NB4 (cell line): ENCODE data around the gene RAB3C.

Experiments used
- POLR2A ChIP-seq: IDR thresholded peaks from 2 replicates; pipeline ENCODE4 v1.6.1; 2011; ENCODE audit warnings: mild to moderate bottlenecking; ENCODE audit not compliant: insufficient read length; ENCODE audit errors: extremely low read depth
- TF ChIP-seq, protein P1 (sequence below): IDR thresholded peaks from one replicate; pipeline ENCODE4 v1.5.1; 2012; ENCODE audit warnings: low read depth, low read length

DNA sequence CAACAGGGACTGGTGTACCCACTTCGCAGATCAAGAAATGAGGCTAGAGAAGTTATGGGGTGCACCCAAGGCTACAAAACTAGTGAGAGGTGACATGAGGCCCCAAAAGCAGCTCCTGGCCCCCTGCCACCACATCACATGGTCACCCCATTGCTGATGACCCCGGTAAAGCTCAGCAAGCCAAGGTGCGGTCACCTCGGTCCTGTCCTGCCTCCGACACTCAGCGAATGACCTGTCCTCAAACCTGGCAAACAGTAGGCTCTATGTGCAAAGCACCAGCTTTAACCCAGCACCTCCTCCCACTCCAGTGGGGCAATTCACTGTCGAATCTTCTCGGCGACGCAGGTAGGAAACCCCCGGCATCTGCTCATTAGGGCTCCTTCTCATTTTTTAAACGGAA is 307.4 kb downstream of the RAB3C start:
- TF ChIP-seq, protein P1, sequence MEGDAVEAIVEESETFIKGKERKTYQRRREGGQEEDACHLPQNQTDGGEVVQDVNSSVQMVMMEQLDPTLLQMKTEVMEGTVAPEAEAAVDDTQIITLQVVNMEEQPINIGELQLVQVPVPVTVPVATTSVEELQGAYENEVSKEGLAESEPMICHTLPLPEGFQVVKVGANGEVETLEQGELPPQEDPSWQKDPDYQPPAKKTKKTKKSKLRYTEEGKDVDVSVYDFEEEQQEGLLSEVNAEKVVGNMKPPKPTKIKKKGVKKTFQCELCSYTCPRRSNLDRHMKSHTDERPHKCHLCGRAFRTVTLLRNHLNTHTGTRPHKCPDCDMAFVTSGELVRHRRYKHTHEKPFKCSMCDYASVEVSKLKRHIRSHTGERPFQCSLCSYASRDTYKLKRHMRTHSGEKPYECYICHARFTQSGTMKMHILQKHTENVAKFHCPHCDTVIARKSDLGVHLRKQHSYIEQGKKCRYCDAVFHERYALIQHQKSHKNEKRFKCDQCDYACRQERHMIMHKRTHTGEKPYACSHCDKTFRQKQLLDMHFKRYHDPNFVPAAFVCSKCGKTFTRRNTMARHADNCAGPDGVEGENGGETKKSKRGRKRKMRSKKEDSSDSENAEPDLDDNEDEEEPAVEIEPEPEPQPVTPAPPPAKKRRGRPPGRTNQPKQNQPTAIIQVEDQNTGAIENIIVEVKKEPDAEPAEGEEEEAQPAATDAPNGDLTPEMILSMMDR = no peak
- TF ChIP-seq POLR2A = no peak
